Lower lobe of right lung (tissue), 2 donors: ENCODE measurements around the gene PRRT3. TPM values are rescaled to one million over a fixed set of nuclear protein-coding genes. Genes with fewer than 3 reads are reported as not detected.
"Not testable (repeated sequence)": the region's sequence is repeated elsewhere in the genome, so short reads cannot be mapped to it uniquely, and the experiment has no call there.

Source experiments
- ATAC-seq, 2 donors: fragments of 200-7000 bp; cut with Tn5 transposase; one replicate each; pipeline ENCODE4 v1.9.1; 2020 to 2022; ENCODE audit warnings: mild to moderate bottlenecking in 2 of 2, moderate library complexity in 2 of 2
- DNase-seq: peaks from one replicate; pipeline ENCODE4 v3.0.0-alpha.2; 2020
- H3K27ac ChIP-seq: fragments of 200-600 bp; one replicate; pipeline ENCODE4 v1.8.0; 2022
- H3K27me3 ChIP-seq: fragments of 200-600 bp; one replicate; pipeline ENCODE4 v1.8.0; 2022; ENCODE audit warnings: low read depth
- H3K36me3 ChIP-seq: fragments of 200-600 bp; one replicate; pipeline ENCODE4 v1.8.0; 2022; ENCODE audit warnings: mild to moderate bottlenecking
- H3K4me1 ChIP-seq: fragments of 200-600 bp; one replicate; pipeline ENCODE4 v1.8.0; 2022
- H3K4me3 ChIP-seq: fragments of 200-600 bp; one replicate; pipeline ENCODE4 v1.8.0; 2022; ENCODE audit warnings: mild to moderate bottlenecking
- H3K9me3 ChIP-seq: fragments of 200-600 bp; one replicate; pipeline ENCODE4 v1.8.0; 2022
- intact Hi-C: fragments of 100-400 bp; cut with DNase I; formaldehyde crosslinking; loops from one replicate; pipeline ENCODE4 v1.11.0; 2022
- total RNA-seq: library from RNA; stranded (reverse); fragmentation: NEBNext Ultra II Directional; extraction: Animal tissue kit (Norgen Biotek cat#: 25700); gene quantifications from one replicate; pipeline ENCODE4 v1.2.1, GENCODE V29; 2021
- TF ChIP-seq, protein P1 (sequence below): fragments of 200-600 bp; IDR thresholded peaks from one replicate; pipeline ENCODE4 v1.8.0; 2022; ENCODE audit warnings: antibody characterized with exemption, mild to moderate bottlenecking
- donor health status: DM: no; HTN: yes; CAD: no; lungs with severe emphysema.

PRRT3 gene
- total RNA-seq, 1 donor from 2014 or later, result 2.1 TPM

DNA sequence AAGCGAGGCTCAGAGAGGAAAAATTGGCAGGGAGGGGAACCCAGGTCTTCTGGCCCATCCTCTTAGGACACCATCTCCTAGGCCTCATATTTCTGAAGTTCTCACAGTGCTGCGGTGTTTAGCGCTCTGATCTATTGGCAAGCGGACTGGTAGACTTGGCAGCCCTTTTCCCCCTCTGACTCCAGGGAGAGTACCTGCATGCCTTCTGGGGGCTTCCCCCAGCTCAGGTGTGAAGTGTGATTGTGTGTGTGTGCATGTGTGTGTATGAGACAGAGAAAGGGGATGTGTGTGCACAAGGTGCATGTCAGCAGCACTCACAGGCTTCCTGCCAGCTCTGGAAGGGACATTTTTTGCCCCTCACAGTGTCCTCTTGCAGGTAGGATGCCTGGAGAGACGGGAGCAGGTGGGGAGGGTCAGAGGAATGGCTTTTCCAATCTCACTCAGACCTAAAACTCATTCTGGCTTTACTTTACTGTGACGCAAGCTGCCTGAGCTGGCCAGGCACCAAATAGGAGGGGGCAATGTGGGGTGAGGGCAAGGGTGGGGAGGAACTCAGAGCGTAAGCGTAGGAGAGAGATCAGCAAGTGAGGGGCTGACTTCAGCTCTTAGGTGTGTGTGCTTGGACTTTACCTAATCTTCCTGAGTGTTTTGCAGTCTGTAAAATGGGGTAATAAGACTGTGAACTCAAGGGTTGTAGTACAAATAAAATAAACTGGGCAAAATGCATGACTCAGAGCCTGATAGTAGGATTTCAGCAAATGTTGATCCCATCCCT lies 53.6 kb downstream of the PRRT3 start:
- Histone ChIP-seq H3K27me3 (no peaks in the 10 kb centered on the region), H3K36me3 (peaks cover 10% of the 10 kb centered on the region), H3K4me3 (no peak overlapping the region), H3K9me3 (no peaks in the 10 kb centered on the region), H3K27ac (peak overlapping the region; percentile 68), H3K4me1 (peaks cover 43% of the 10 kb centered on the region)
- ATAC-seq (peak; percentile 40 to 44), DNase-seq (no peak)
- TF ChIP-seq, protein P1, sequence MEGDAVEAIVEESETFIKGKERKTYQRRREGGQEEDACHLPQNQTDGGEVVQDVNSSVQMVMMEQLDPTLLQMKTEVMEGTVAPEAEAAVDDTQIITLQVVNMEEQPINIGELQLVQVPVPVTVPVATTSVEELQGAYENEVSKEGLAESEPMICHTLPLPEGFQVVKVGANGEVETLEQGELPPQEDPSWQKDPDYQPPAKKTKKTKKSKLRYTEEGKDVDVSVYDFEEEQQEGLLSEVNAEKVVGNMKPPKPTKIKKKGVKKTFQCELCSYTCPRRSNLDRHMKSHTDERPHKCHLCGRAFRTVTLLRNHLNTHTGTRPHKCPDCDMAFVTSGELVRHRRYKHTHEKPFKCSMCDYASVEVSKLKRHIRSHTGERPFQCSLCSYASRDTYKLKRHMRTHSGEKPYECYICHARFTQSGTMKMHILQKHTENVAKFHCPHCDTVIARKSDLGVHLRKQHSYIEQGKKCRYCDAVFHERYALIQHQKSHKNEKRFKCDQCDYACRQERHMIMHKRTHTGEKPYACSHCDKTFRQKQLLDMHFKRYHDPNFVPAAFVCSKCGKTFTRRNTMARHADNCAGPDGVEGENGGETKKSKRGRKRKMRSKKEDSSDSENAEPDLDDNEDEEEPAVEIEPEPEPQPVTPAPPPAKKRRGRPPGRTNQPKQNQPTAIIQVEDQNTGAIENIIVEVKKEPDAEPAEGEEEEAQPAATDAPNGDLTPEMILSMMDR, result no peak
- intact Hi-C loops, result no loop called here

DNA sequence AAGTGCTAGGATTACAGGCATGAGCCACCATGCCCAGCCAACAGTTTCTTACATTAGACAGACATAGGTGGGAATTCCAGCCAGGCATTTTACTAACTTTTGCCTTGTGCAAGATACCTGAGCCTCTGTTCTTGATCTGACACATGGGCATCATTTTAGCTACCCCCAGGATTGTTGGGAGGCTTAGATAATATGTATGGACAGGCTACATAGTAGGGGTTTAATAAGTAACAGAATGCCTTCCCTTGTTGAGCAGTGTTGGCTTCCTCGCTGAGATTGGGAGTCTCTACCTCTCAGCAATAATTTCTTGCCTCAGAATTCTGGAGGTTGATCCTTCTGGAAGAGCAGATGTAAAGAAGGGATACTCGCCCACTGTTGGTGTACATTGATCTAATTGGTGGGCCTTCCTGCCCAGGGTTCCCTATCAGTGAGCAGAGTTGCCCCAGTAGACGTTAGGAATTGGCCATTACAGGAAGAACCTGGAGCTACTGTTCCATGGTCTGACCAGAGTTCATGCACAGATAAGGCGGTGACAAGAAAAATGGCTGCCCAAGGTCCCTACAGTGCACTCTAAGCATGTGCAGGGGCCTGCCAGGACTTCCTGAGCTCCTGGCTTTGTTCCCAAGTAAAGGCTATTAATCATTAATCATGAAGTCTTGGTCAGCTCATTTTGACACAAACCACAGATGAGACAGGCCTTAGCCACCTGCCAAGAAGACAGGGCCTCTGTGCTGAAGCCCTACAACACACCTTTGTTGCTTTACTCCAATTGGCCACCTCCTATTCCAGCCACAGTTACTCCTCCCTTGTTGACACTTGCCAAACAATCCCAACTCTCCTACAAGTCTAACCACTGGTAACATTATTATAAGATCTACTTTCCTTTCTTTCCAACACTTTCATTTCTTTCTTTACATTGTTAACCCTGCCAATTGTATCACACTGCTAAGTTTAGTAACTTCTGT lies 54.5 kb downstream of the PRRT3 start:
- Histone ChIP-seq H3K4me1 (peaks cover 36% of the 10 kb centered on the region), H3K4me3 (no peak overlapping the region), H3K9me3 (no peaks in the 10 kb centered on the region), H3K27ac (peak overlapping the region; percentile 68), H3K36me3 (peaks cover 19% of the 10 kb centered on the region), H3K27me3 (no peaks in the 10 kb centered on the region)
- TF ChIP-seq, protein P1, result no peak
- ATAC-seq, result peak; percentile 87 to 89
- DNase-seq, result no peak
- intact Hi-C loops, result no loop called here

DNA sequence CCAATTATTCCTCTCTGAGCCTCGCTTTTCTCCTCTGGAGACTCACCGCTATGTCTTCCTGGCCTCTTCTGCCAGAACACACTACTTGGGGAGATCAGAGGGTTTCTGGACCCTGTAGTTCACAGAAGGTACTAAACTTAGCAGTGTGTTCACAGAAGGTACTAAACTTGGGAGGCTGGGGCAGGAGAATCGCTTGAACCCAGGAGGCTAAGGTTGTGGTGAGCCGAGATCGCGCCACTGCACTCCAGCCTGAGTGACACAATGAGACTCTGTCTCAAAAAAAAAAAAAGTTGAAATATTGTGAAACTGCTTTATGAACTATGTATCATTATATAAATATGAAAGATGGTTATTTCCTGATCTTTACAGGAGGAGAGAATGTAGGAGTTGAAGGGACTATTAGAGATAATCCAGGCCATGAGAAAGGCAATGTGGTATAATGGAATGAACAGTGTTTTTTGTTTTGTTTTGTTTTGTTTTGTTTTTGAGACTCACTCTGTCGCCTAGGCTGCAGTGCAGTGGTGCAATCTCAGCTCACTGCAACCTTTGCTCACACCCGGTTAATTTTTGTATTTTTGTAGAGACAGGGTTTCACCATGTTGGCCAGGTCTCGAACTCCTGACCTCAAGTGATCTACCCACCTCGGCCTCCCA lies 55.3 kb downstream of the PRRT3 start:
- H3K27ac ChIP-seq, DNase-seq, H3K9me3 ChIP-seq, intact Hi-C loops, H3K27me3 ChIP-seq, H3K4me3 ChIP-seq, ATAC-seq: not testable (repeated sequence)
- peaks cover 21% of the 10 kb centered on the region for H3K36me3 ChIP-seq
- peaks cover 31% of the 10 kb centered on the region for H3K4me1 ChIP-seq

DNA sequence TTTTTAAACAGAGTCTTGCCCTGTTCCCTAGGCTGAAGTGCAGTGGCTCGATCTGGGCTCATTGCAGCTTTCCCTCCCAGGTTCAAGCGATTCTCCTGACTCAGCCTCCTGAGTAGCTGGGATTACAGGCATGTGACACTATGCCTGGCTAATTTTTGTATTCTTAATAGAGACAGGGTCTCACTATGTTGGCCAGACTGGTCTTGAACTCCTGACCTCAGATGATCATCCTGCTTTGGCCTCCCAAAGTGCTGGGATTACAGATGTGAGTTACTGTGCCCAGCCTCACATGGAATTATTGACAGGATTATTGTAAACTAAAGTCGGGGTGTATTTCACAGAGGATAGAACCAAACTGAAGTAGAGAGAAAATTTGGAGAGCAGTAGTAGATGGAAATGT lies 56.5 kb downstream of the PRRT3 start:
- H3K9me3 ChIP-seq, H3K27ac ChIP-seq, ATAC-seq, DNase-seq, intact Hi-C loops, H3K4me3 ChIP-seq, H3K27me3 ChIP-seq: not testable (repeated sequence)
- Histone ChIP-seq H3K4me1 (peaks cover 39% of the 10 kb centered on the region), H3K36me3 (peaks cover 21% of the 10 kb centered on the region)

Other genes starting within 250 kb of the PRRT3 start
- gene CPNE9, start 248.6 kb downstream of the PRRT3 start, total RNA-seq, result 0.44 TPM
- gene BRPF1, start 220.7 kb downstream of the PRRT3 start, total RNA-seq, result 22.3 TPM
- 21.5 TPM for gene OGG1, start 202.5 kb downstream of the PRRT3 start, total RNA-seq
- gene CAMK1, start 182.5 kb downstream of the PRRT3 start, total RNA-seq, result 30.8 TPM
- gene TADA3, start 159.9 kb downstream of the PRRT3 start, total RNA-seq, result 53.8 TPM
- gene ARPC4, start 159.3 kb downstream of the PRRT3 start, total RNA-seq, result 170 TPM
- gene TTLL3, start 142.1 kb downstream of the PRRT3 start, total RNA-seq, result 50.0 TPM
- 36.5 TPM for gene RPUSD3, start 108.4 kb downstream of the PRRT3 start, total RNA-seq
- not detected for gene CIDEC, start 72.2 kb downstream of the PRRT3 start, total RNA-seq
- 23.8 TPM for gene JAGN1, start 61.8 kb downstream of the PRRT3 start, total RNA-seq
- gene IL17RE, start 49.6 kb downstream of the PRRT3 start, total RNA-seq, result 21.5 TPM
- 27.2 TPM for gene IL17RC, start 35.3 kb downstream of the PRRT3 start, total RNA-seq
- 54.3 TPM for gene CRELD1, start 18.6 kb downstream of the PRRT3 start, total RNA-seq
- 74.9 TPM for gene EMC3, start 34.4 kb upstream of the PRRT3 start, total RNA-seq
- 6.1 TPM for gene FANCD2, start 74.0 kb upstream of the PRRT3 start, total RNA-seq
- gene FANCD2OS, start 155.8 kb upstream of the PRRT3 start, total RNA-seq, result not detected
- 116 TPM for gene BRK1, start 163.3 kb upstream of the PRRT3 start, total RNA-seq
- gene VHL, start 189.4 kb upstream of the PRRT3 start, total RNA-seq, result 38.1 TPM
- gene IRAK2, start 212.5 kb upstream of the PRRT3 start, total RNA-seq, result 3.9 TPM